Epithelial cell of umbilical artery (primary cell): ENCODE data around the gene TUBA4A. TPM values are rescaled to one million over a fixed set of nuclear protein-coding genes. Genes with fewer than 3 reads are reported as not detected.

Experiments used
- total RNA-seq: library from RNA; depleted of rRNA; stranded (reverse); fragments of >200 nt; gene quantifications from 2 replicates; pipeline ENCODE4 v1.2.3, GENCODE V29; 2014

TUBA4A gene
- 5.3 and 8.8 TPM in 2 replicates for total RNA-seq

GRCh38 chr2:219253753-219254589 lies at the start of gene TUBA4A:
TSS of gene TUBA4A (minus strand) at chr2:219253918. CDS start at chr2:219253858, 60 bp downstream.

GRCh38 chr2:219279151-219279915 lies 25.6 kb upstream of the TUBA4A start, which contains the start of gene DNAJB2:
TSS of gene DNAJB2 (plus strand) at chr2:219279366. CDS start at chr2:219279834, 468 bp downstream.

GRCh38 chr2:219252900-219253752 lies 592 bp downstream of the TUBA4A start, which contains the start of gene TUBA4B:
TSS of gene TUBA4B (plus strand) at chr2:219253243. CDS start at chr2:219253408, 165 bp downstream.

GRCh38 chr2:219245148-219245898 lies 8.4 kb downstream of the TUBA4A start, which contains the start of the genes GLB1L and STK16:
TSS of gene GLB1L (minus strand) at chr2:219245444. CDS start at chr2:219243573, 1,871 bp downstream.
TSS of gene STK16 (plus strand) at chr2:219245479. CDS start at chr2:219246000, 521 bp downstream.

GRCh38 chr2:219229305-219230058 lies 24.2 kb downstream of the TUBA4A start, which contains the start of the genes ANKZF1 and ATG9A:
TSS of gene ANKZF1 (plus strand) at chr2:219229806. CDS start at chr2:219230258, 452 bp downstream.
TSS of gene ATG9A (minus strand) at chr2:219229636. CDS start at chr2:219228024, 1,612 bp downstream.

GRCh38 chr2:219218732-219219701 lies 34.7 kb downstream of the TUBA4A start, which contains the start of gene ABCB6:
TSS of gene ABCB6 (minus strand) at chr2:219218958. CDS start at chr2:219218673, 285 bp downstream.

GRCh38 chr2:219206328-219207133 lies 47.2 kb downstream of the TUBA4A start, which contains the start of gene ZFAND2B:
TSS of gene ZFAND2B (plus strand) at chr2:219206782. CDS start at chr2:219206988, 206 bp downstream.

Other genes starting within 250 kb of the TUBA4A start
- gene CFAP65, start 212.4 kb downstream of the TUBA4A start, total RNA-seq = not detected in 2 replicates
- gene IHH, start 193.0 kb downstream of the TUBA4A start, total RNA-seq = not detected in 2 replicates
- gene NHEJ1, start 93.1 kb downstream of the TUBA4A start, total RNA-seq = 13.0 and 16.1 TPM in 2 replicates
- 0.65 and 1.1 TPM in 2 replicates for gene SLC23A3, start 83.9 kb downstream of the TUBA4A start, total RNA-seq
- gene CNPPD1, start 77.0 kb downstream of the TUBA4A start, total RNA-seq = 15.3 and 19.3 TPM in 2 replicates
- 40.9 and 60.9 TPM in 2 replicates for gene RETREG2, start 75.6 kb downstream of the TUBA4A start, total RNA-seq
- 21.4 and 21.6 TPM in 2 replicates for gene ZFAND2B, start 47.1 kb downstream of the TUBA4A start, total RNA-seq
- 23.7 and 44.2 TPM in 2 replicates for gene ABCB6, start 35.0 kb downstream of the TUBA4A start, total RNA-seq
- gene ATG9A, start 24.3 kb downstream of the TUBA4A start, total RNA-seq = 31.2 and 31.5 TPM in 2 replicates
- 17.2 and 23.1 TPM in 2 replicates for gene ANKZF1, start 24.1 kb downstream of the TUBA4A start, total RNA-seq
- gene GLB1L, start 8.5 kb downstream of the TUBA4A start, total RNA-seq = 4.0 and 6.2 TPM in 2 replicates
- gene STK16, start 8.4 kb downstream of the TUBA4A start, total RNA-seq = 23.7 and 42.6 TPM in 2 replicates
- gene TUBA4B, start 675 bp downstream of the TUBA4A start, total RNA-seq = not detected in 2 replicates
- 13.2 and 13.3 TPM in 2 replicates for gene DNAJB2, start 25.4 kb upstream of the TUBA4A start, total RNA-seq
- gene PTPRN, start 55.5 kb upstream of the TUBA4A start, total RNA-seq = under 0.01 and 1.5 TPM in 2 replicates
- not detected in 2 replicates for gene RESP18, start 78.8 kb upstream of the TUBA4A start, total RNA-seq
- 47.4 and 60.8 TPM in 2 replicates for gene DNPEP, start 134.0 kb upstream of the TUBA4A start, total RNA-seq
- gene DES, start 164.5 kb upstream of the TUBA4A start, total RNA-seq = under 0.01 and 1.2 TPM in 2 replicates
- gene SPEG, start 180.9 kb upstream of the TUBA4A start, total RNA-seq = 0.30 and 0.32 TPM in 2 replicates
- 39.3 and 46.4 TPM in 2 replicates for gene GMPPA, start 245.0 kb upstream of the TUBA4A start, total RNA-seq